HG03469 (cell line): ENCODE results near the gene PGA3.
"Not testable (repeated sequence)": the region's sequence is repeated elsewhere in the genome, so short reads cannot be mapped to it uniquely, and the experiment has no call there.

Source experiments
- ATAC-seq: cut with Tn5 transposase; IDR thresholded peaks from one replicate; pipeline ENCODE4 v1.9.1; 2021; ENCODE audit warnings: mild to moderate bottlenecking, moderate library complexity, moderate number of reproducible peaks; ENCODE audit not compliant: unreplicated experiment

The PGA3 gene

DNA sequence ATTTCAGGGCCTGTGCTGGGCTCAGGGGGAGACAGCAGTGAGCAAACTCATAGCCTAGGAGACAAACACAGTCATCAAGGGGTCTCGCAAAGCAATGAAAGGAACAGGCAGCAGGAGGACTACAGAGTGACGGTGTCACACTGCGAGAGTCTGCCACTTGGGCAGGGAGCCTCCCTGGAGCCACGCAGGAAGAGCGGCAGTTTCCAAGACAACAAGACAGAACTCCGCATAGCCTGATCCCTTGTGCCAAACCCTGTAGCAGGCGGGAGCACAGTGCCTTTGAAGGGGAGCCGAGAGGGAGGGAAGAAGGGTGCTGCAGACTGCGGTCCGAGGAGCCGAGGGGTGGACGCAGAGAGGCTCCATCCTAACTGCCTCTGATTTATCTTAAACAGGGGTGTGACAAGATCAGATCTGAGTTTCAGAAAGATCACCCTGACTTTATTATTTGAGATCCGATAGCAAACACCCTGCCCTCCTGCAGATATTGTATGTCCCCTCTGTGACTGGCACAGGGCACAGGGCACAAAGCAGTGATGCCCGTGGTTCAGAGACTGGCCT lies 1.3 kb downstream of the PGA3 start:
- ATAC-seq = not testable (repeated sequence)

DNA sequence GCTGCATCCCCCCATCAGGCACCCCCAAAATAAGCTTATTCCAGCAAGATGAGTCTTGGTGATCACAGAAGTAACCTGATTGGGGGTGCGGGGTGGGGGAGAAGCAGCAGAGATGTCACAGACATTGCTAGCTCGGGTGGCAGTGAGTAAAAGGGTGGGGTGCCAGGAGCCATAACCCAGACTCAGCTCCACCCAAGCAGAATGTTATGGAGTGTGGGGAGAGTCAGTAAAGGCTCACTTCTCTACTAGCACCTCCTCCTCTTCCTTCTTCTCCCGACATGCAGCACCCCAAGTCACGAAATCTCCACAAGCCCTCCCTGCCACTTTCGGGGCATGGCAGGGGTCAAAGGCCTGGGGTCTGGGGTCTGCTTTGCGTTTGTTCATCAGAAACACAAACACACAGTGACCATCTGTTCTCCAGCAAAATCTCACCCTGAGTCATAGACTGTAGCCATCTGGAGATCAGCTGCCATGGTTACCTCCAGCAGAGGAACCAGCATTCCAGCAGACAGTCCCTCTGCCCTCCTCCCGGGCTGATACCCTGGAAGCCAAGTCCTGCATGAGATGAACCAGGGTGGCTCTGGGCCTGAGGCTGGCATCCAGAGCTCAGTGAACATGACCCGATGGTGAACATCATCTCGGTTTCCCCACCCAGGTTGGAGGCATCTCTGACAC lies 4.5 kb downstream of the PGA3 start:
- ATAC-seq = not testable (repeated sequence)

DNA sequence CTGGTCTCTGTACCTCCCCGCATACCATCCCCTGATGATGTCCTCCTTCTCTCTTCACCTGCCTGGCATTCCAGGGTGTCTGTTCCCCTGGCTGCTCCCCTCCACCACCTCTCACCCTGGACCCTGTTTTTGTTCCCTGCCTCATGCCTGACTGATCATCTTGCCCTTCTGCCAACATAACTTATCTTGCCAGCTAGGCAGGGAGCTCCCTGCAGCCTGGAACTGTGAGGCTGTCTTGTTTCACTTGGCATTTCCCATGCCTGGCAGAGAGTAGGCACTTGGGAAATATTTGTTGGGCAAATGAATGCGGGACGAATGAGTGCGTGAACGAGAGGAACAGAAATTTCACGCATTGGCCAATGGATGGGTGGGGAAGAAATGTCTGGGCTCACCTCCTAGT lies 7.3 kb downstream of the PGA3 start:
- ATAC-seq = not testable (repeated sequence)

GRCh38 chr11:61211327-61211952 lies 8.1 kb downstream of the PGA3 start:
- not testable (repeated sequence) for ATAC-seq

GRCh38 chr11:61212202-61212601 lies 8.9 kb downstream of the PGA3 start:
- ATAC-seq = not testable (repeated sequence)

- ATAC-seq = not testable (repeated sequence)
Measured at GRCh38 chr11:61213711-61214324, 10.5 kb downstream of the PGA3 start.

DNA sequence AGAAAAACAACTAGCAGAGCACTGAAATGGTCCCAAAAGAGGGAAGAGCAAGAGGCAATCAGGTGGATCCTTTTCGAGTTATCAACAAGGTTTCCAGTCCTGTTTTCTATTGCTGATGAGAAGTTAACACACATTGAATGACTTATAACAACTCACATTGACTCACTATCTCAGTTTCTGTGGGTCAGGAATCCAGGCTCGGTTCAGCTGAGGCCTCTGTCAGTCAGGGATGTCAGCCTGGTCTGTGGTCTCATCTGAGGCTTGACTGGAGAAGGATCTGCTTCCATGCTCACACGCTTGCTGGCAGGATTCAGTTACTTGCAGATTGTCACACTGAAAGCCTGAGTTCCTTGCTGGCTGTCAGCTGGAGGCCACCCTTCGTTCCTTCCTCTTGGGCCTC lies 15.0 kb downstream of the PGA3 start:
- ATAC-seq = not testable (repeated sequence)

DNA sequence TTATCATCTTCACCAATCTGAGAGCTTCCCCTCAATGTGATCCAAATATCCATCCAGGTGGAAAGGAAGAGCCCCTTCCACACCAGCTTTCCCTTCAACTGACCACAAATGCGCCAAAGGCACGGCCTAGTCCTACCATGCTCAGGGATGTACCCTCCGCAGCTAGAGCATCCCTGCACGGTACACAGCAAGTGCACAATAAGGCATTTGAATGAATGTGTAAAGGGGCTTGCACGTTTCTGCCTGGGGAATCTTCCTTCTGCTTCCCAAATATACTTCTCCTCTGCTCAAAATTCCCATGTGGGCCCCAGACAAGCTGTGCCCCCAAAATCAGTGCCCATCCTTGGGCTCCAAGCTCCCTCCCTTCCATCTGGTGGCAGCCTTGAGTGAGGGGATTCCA lies 15.7 kb downstream of the PGA3 start:
- not testable (repeated sequence) for ATAC-seq

DNA sequence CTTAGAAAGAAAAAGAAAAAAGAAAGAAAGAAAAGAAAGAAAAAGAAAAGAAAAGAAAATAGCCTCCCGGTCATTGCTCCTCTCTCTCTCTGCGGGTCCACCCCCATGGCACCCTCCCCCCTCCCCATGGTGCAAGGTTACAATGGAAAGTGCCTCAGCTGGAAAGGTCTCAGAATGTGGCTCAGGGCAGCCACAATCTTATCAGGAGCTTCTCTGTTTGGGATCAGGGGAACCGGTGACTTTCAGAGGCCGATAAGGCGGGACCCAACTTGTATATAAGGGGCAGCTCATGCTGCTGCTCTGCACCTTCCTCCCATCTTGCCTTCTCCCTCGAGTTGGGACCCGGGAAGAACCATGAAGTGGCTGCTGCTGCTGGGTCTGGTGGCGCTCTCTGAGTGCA lies 18.7 kb downstream of the PGA3 start, which contains the start of gene PGA4:
Gene PGA4 (plus strand): TSS at position 301 of the 400 bp plus-strand sequence. CDS start 54 bp downstream, at position 355.
- not testable (repeated sequence) for ATAC-seq

- not testable (repeated sequence) for ATAC-seq
Measured at GRCh38 chr11:61222692-61223091, 19.4 kb downstream of the PGA3 start.

- ATAC-seq = not testable (repeated sequence)
Measured at GRCh38 chr11:61226457-61227137, 23.3 kb downstream of the PGA3 start.

DNA sequence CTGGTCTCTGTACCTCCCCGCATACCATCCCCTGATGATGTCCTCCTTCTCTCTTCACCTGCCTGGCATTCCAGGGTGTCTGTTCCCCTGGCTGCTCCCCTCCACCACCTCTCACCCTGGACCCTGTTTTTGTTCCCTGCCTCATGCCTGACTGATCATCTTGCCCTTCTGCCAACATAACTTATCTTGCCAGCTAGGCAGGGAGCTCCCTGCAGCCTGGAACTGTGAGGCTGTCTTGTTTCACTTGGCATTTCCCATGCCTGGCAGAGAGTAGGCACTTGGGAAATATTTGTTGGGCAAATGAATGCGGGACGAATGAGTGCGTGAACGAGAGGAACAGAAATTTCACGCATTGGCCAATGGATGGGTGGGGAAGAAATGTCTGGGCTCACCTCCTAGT lies 26.1 kb downstream of the PGA3 start:
- ATAC-seq = not testable (repeated sequence)

DNA sequence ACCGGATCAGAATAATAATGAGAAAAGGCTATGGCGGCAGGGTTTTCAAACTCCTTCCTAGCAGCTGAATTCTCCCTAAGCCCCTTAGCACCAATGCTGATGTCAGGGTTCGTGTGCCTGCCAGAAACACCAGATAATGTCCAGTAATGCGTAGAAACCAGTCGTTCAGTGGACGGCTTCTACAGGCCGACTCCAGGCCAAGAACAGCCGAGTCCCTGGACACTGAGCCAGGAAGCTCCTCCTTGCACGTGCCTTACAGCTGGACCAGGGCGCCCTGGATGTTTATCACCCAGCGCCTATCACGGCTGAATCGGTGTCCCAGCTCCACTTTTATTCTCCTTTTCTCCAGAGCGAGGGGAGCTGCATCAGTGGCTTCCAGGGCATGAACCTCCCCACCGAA lies 27.7 kb downstream of the PGA3 start:
- ATAC-seq = not testable (repeated sequence)

DNA sequence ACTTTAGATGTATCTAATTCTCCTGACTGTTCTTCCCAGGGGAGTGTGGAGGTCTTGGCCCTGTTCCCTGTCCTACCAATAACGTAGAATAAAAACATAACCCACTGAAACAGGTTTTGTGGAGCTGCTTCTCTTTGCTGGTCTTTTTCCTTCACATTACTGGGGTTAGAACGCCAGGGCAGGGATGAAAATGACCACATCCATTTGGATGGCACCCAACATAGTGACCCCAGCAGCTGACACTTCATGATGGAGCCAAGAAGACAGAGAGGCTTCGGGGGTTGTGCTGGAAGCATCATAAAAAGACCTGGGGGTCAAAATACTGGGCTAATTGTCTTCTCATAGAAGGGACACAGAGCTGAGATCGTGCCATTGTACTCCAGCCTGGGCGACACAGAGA lies 28.3 kb downstream of the PGA3 start:
- ATAC-seq = not testable (repeated sequence)

GRCh38 chr11:61232548-61233145 lies 29.3 kb downstream of the PGA3 start:
- not testable (repeated sequence) for ATAC-seq

GRCh38 chr11:61237130-61237529 lies 33.8 kb downstream of the PGA3 start:
- not testable (repeated sequence) for ATAC-seq

GRCh38 chr11:61240288-61240687 lies 37.0 kb downstream of the PGA3 start:
- not testable (repeated sequence) for ATAC-seq

DNA sequence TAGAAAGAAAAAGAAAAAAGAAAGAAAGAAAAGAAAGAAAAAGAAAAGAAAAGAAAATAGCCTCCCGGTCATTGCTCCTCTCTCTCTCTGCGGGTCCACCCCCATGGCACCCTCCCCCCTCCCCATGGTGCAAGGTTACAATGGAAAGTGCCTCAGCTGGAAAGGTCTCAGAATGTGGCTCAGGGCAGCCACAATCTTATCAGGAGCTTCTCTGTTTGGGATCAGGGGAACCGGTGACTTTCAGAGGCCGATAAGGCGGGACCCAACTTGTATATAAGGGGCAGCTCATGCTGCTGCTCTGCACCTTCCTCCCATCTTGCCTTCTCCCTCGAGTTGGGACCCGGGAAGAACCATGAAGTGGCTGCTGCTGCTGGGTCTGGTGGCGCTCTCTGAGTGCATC lies 37.6 kb downstream of the PGA3 start, which contains the start of gene PGA5:
Gene PGA5 (plus strand): TSS at position 301 of the 400 bp plus-strand sequence. CDS start 52 bp downstream, at position 353.
- ATAC-seq = not testable (repeated sequence)

- not testable (repeated sequence) for ATAC-seq
Measured at GRCh38 chr11:61241526-61241925, 38.2 kb downstream of the PGA3 start.

DNA sequence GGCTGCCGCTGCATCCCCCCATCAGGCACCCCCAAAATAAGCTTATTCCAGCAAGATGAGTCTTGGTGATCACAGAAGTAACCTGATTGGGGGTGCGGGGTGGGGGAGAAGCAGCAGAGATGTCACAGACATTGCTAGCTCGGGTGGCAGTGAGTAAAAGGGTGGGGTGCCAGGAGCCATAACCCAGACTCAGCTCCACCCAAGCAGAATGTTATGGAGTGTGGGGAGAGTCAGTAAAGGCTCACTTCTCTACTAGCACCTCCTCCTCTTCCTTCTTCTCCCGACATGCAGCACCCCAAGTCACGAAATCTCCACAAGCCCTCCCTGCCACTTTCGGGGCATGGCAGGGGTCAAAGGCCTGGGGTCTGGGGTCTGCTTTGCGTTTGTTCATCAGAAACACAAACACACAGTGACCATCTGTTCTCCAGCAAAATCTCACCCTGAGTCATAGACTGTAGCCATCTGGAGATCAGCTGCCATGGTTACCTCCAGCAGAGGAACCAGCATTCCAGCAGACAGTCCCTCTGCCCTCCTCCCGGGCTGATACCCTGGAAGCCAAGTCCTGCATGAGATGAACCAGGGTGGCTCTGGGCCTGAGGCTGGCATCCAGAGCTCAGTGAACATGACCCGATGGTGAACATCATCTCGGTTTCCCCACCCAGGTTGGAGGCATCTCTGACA lies 42.1 kb downstream of the PGA3 start:
- not testable (repeated sequence) for ATAC-seq
